Measurements from ENCODE around the gene PCDHA3.
"Not testable (repeated sequence)": the region's sequence is repeated elsewhere in the genome, so short reads cannot be mapped to it uniquely, and the experiment has no call there.

PCDHA3 gene

DNA sequence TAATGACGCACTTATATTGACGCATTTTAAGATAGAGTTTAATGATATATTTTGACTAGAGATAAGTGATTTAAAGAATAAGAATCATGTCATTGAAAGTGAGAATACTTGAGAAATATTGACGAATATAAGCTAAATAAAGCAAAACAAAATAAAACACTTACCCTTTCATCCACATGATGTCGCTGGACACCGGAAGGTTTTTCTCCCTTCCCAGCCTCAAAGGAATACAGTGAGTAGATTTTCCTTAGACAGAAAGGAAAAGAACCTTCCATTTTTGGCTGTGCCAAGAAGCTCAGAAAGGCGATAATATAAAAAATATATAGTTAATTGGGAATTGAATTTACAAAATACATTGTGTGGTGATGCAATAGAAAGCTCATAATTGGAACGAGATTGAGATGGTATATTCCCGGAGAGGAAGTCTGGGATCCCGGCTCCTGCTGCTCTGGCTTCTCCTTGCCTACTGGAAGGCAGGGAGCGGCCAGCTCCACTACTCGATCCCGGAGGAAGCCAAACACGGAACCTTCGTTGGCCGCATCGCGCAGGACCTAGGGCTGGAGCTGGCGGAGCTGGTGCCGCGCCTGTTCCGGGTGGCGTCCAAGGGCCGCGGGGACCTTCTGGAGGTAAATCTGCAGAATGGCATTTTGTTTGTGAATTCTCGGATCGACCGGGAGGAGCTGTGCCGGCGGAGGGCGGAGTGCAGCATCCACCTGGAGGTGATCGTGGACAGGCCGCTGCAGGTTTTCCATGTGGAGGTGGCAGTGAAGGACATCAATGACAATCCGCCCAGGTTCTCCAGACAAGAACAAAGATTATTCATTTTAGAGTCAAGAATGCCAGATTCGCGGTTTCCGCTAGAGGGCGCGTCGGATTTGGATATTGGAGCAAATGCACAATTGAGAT lies 20.8 kb downstream of the PCDHA3 start, which contains the start of gene PCDHA5:
PCDHA5 (plus strand) TSS at position 239 of the 906 bp plus-strand sequence.
- DNase-seq, result no peak

DNA sequence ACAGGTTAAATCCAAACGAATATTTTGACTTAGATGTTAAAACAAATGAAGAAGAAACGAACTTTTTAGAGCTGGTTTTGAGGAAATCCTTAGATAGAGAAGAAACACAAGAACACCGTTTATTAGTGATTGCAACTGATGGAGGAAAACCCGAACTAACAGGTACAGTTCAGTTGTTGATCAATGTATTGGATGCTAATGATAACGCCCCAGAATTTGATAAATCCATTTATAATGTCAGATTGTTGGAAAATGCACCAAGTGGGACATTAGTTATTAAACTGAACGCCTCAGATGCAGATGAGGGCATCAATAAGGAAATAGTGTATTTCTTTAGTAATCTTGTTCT lies 21.4 kb downstream of the PCDHA3 start:
- DNase-seq, result no peak

- DNase-seq, result not testable (repeated sequence)
Measured at GRCh38 chr5:140822969-140823368, 22.1 kb downstream of the PCDHA3 start.

- DNase-seq, result no peak
Measured at GRCh38 chr5:140823475-140823874, 22.6 kb downstream of the PCDHA3 start.

DNA sequence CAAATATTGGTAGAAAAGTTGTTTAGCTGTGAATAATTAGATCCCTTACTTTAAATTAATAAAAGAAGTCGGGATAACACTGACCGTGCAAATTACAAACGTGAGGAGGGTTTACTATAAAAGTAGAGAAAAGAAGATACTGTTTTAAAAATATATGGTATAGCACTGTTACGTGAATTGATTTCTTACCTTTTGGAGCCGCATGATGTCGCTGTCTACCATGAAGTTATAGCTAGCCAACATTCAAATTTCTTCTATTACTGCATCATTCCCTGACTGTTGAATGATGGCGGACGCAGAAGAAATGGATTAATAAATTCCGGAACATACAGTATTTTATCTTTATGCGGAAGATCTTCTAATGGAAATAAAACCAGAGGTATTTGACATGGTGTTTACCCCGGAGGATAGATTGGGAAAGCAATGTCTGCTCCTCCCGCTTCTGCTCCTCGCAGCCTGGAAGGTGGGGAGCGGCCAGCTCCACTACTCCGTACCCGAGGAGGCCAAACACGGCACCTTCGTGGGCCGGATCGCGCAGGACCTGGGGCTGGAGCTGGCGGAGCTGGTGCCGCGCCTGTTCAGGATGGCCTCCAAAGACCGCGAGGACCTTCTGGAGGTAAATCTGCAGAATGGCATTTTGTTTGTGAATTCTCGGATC lies 27.0 kb downstream of the PCDHA3 start, which contains the start of gene PCDHA6:
PCDHA6 (plus strand) TSS at position 257 of the 658 bp plus-strand sequence; CDS start at position 389, 132 bp downstream.
- no peak for DNase-seq

DNA sequence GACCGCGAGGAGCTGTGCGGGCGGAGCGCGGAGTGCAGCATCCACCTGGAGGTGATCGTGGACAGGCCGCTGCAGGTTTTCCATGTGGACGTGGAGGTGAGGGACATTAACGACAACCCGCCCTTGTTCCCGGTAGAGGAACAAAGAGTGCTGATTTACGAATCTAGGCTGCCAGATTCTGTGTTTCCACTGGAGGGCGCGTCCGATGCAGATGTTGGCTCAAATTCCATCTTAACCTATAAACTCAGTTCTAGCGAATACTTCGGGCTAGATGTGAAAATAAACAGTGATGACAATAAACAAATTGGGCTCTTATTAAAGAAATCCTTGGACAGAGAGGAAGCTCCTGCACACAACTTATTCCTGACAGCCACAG lies 27.5 kb downstream of the PCDHA3 start:
- DNase-seq, result no peak

- DNase-seq, result not testable (repeated sequence)
Measured at GRCh38 chr5:140829511-140830501, 28.9 kb downstream of the PCDHA3 start.

GRCh38 chr5:140833993-140834392 lies 33.1 kb downstream of the PCDHA3 start, which contains the start of gene PCDHA7:
TSS of gene PCDHA7 (plus strand) at chr5:140834269. CDS start at chr5:140834384, 115 bp downstream.
- DNase-seq, result peak; percentile 21

DNA sequence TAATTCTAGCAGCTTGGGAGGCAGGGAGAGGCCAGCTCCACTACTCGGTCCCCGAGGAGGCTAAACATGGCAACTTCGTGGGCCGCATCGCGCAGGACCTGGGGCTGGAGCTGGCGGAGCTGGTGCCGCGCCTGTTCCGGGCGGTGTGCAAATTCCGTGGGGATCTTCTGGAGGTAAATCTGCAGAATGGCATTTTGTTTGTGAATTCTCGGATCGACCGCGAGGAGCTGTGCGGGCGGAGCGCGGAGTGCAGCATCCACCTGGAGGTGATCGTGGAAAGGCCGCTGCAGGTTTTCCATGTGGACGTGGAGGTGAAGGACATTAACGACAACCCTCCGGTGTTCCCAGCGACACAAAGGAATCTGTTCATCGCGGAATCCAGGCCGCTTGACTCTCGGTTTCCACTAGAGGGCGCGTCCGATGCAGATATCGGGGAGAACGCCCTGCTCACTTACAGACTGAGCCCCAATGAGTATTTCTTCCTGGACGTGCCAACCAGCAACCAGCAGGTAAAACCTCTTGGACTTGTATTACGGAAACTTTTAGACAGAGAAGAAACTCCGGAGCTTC lies 33.7 kb downstream of the PCDHA3 start:
- DNase-seq, result not testable (repeated sequence)

- no peak for DNase-seq
Measured at GRCh38 chr5:140835622-140836510, 35.0 kb downstream of the PCDHA3 start.

GRCh38 chr5:140840978-140841962 lies 40.4 kb downstream of the PCDHA3 start, which contains the start of gene PCDHA8:
TSS of gene PCDHA8 (plus strand) at chr5:140841187. CDS start at chr5:140841322, 135 bp downstream.
- no peak for DNase-seq

DNA sequence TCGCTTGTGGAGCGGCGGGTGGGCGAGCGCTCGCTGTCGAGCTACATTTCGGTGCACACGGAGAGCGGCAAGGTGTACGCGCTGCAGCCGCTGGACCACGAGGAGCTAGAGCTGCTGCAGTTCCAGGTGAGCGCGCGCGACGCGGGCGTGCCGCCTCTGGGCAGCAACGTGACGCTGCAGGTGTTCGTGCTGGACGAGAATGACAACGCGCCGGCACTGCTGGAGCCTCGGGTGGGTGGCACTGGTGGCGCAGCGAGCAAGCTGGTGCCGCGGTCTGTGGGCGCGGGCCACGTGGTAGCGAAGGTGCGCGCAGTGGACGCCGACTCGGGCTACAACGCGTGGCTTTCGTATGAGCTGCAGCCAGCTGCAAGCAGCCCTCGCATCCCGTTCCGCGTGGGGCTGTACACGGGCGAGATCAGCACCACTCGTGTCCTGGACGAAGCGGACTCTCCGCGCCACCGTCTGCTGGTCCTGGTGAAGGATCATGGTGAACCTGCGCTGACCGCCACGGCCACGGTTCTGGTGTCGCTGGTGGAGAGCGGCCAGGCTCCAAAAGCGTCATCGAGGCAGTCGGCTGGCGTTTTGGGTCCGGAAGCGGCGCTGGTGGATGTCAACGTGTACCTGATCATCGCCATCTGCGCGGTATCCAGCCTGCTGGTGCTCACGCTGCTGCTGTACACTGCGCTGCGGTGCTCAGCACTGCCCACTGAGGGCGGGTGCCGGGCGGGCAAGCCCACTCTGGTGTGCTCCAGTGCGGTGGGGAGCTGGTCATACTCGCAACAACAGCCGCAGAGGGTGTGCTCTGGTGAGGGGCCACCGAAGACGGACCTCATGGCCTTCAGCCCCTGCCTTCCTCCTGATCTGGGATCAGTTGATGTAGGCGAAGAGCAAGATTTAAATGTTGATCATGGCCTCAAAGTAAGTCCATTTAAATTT lies 42.2 kb downstream of the PCDHA3 start:
- no peak for DNase-seq

- DNase-seq, result not testable (repeated sequence)
Measured at GRCh38 chr5:140848139-140849102, 47.6 kb downstream of the PCDHA3 start, which contains the start of gene PCDHA9. TSS of gene PCDHA9 (plus strand) at chr5:140848382. CDS start at chr5:140848496, 114 bp downstream.

DNA sequence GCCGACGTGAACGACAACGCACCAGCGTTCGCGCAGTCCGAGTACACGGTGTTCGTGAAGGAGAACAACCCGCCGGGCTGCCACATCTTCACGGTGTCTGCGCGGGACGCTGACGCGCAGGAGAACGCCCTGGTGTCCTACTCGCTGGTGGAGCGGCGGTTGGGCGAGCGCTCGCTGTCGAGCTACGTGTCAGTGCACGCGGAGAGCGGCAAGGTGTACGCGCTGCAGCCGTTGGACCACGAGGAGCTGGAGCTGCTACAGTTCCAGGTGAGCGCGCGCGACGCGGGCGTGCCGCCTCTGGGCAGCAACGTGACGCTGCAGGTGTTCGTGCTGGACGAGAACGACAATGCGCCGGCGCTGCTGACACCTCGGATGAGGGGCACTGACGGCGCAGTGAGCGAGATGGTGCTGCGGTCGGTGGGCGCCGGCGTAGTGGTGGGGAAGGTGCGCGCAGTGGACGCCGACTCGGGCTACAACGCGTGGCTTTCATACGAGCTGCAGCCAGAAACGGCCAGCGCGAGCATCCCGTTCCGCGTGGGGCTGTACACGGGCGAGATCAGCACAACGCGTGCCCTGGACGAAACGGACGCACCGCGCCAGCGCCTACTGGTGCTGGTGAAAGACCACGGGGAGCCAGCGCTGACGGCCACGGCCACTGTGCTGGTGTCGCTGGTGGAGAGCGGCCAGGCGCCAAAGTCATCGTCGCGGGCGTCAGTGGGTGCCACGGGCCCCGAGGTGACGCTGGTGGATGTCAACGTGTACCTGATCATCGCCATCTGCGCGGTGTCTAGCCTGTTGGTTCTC lies 49.2 kb downstream of the PCDHA3 start:
- DNase-seq, result not testable (repeated sequence)

All from fibroblast of upper back skin (primary cell).